ENCODE measurements around the gene H6PD. TPM values are rescaled to one million over a fixed set of nuclear protein-coding genes. Genes with fewer than 3 reads are reported as not detected.

H6PD gene
- total and polyA plus RNA-seq, 4 donors, result 28.9 to 134 (median 56.8) TPM

DNA sequence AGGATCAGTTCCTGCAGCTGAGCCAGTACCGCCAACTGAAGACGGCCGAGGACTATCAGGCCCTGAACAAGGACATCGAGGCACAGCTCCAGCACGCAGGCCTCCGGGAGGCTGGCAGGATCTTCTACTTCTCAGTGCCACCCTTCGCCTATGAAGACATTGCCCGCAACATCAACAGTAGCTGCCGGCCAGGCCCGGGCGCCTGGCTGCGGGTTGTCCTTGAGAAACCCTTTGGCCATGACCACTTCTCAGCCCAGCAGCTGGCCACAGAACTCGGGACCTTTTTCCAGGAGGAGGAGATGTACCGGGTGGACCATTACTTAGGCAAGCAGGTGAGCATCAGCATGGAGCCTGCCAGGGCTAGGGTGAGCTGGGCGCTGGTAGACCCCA lies 10.7 kb downstream of the H6PD start:
- Histone ChIP-seq H3K9ac (ENCODE audit: low read depth in 1 of 2, low read length in 2 of 2) (no peak overlapping the region), H3K36me3 (ENCODE audit: control insufficient read depth in 4 of 4, insufficient read depth in 3 of 4, low read depth in 1 of 4, low read length in 3 of 4) (peaks cover 4 to 29% (median 20%) of the 10 kb centered on the region in 4 donors), H3K27me3 (ENCODE audit: control insufficient read depth in 4 of 4, insufficient read depth in 4 of 4, low read length in 3 of 4) (no peaks in the 10 kb centered on the region), H3K4me1 (ENCODE audit: control insufficient read depth in 4 of 4, insufficient read depth in 4 of 4, low read length in 3 of 4) (peaks cover 33 to 76% (median 68%) of the 10 kb centered on the region in 4 donors), H3K27ac (ENCODE audit: low read depth in 1 of 2, low read length in 2 of 2) (no peak overlapping the region), H3K4me3 (ENCODE audit: low read depth in 1 of 3, low read length in 3 of 3) (no peak overlapping the region), H3K9me3 (ENCODE audit: control insufficient read depth in 4 of 4, low read length in 3 of 4) (no peaks in the 10 kb centered on the region)
- DNase-seq (ENCODE audit: low spot score), result no peak
- WGBS, result 69% methylated on average over 15 of the region's 15 CpGs
- TF ChIP-seq YY1 (IDR thresholded peaks at IDR 0.05) (no peak), TAF1 (conservative IDR thresholded peaks at IDR 0.05) (no peak), EGR1 (IDR thresholded peaks at IDR 0.05; ENCODE audit: low read depth in 2 of 2) (no peak), RAD21 (IDR thresholded peaks at IDR 0.05) (no peak), HNF4A (conservative IDR thresholded peaks at IDR 0.05) (no peak), FOXA2 (IDR thresholded peaks at IDR 0.05) (no peak), NR2F2 (IDR thresholded peaks at IDR 0.05) (no peak), HNF4G (IDR thresholded peaks at IDR 0.05) (no peak), RXRA (IDR thresholded peaks at IDR 0.05) (no peak), SP1 (IDR thresholded peaks at IDR 0.05) (no peak), FOXA1 (IDR thresholded peaks at IDR 0.05) (no peak)
- TF ChIP-seq, protein P1, sequence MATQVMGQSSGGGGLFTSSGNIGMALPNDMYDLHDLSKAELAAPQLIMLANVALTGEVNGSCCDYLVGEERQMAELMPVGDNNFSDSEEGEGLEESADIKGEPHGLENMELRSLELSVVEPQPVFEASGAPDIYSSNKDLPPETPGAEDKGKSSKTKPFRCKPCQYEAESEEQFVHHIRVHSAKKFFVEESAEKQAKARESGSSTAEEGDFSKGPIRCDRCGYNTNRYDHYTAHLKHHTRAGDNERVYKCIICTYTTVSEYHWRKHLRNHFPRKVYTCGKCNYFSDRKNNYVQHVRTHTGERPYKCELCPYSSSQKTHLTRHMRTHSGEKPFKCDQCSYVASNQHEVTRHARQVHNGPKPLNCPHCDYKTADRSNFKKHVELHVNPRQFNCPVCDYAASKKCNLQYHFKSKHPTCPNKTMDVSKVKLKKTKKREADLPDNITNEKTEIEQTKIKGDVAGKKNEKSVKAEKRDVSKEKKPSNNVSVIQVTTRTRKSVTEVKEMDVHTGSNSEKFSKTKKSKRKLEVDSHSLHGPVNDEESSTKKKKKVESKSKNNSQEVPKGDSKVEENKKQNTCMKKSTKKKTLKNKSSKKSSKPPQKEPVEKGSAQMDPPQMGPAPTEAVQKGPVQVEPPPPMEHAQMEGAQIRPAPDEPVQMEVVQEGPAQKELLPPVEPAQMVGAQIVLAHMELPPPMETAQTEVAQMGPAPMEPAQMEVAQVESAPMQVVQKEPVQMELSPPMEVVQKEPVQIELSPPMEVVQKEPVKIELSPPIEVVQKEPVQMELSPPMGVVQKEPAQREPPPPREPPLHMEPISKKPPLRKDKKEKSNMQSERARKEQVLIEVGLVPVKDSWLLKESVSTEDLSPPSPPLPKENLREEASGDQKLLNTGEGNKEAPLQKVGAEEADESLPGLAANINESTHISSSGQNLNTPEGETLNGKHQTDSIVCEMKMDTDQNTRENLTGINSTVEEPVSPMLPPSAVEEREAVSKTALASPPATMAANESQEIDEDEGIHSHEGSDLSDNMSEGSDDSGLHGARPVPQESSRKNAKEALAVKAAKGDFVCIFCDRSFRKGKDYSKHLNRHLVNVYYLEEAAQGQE (IDR thresholded peaks at IDR 0.05), result no peak
- TF ChIP-seq, protein P2, sequence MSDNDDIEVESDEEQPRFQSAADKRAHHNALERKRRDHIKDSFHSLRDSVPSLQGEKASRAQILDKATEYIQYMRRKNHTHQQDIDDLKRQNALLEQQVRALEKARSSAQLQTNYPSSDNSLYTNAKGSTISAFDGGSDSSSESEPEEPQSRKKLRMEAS (IDR thresholded peaks at IDR 0.05), result no peak
- TF ChIP-seq, protein P3, sequence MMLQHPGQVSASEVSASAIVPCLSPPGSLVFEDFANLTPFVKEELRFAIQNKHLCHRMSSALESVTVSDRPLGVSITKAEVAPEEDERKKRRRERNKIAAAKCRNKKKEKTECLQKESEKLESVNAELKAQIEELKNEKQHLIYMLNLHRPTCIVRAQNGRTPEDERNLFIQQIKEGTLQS (IDR thresholded peaks at IDR 0.05), result no peak
- TF ChIP-seq, protein P4, sequence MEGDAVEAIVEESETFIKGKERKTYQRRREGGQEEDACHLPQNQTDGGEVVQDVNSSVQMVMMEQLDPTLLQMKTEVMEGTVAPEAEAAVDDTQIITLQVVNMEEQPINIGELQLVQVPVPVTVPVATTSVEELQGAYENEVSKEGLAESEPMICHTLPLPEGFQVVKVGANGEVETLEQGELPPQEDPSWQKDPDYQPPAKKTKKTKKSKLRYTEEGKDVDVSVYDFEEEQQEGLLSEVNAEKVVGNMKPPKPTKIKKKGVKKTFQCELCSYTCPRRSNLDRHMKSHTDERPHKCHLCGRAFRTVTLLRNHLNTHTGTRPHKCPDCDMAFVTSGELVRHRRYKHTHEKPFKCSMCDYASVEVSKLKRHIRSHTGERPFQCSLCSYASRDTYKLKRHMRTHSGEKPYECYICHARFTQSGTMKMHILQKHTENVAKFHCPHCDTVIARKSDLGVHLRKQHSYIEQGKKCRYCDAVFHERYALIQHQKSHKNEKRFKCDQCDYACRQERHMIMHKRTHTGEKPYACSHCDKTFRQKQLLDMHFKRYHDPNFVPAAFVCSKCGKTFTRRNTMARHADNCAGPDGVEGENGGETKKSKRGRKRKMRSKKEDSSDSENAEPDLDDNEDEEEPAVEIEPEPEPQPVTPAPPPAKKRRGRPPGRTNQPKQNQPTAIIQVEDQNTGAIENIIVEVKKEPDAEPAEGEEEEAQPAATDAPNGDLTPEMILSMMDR (IDR thresholded peaks at IDR 0.05; ENCODE audit: low read depth, low read length, missing input control), result no peak
- TF ChIP-seq, protein P5, sequence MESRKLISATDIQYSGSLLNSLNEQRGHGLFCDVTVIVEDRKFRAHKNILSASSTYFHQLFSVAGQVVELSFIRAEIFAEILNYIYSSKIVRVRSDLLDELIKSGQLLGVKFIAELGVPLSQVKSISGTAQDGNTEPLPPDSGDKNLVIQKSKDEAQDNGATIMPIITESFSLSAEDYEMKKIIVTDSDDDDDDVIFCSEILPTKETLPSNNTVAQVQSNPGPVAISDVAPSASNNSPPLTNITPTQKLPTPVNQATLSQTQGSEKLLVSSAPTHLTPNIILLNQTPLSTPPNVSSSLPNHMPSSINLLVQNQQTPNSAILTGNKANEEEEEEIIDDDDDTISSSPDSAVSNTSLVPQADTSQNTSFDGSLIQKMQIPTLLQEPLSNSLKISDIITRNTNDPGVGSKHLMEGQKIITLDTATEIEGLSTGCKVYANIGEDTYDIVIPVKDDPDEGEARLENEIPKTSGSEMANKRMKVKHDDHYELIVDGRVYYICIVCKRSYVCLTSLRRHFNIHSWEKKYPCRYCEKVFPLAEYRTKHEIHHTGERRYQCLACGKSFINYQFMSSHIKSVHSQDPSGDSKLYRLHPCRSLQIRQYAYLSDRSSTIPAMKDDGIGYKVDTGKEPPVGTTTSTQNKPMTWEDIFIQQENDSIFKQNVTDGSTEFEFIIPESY (IDR thresholded peaks at IDR 0.05), result no peak

DNA sequence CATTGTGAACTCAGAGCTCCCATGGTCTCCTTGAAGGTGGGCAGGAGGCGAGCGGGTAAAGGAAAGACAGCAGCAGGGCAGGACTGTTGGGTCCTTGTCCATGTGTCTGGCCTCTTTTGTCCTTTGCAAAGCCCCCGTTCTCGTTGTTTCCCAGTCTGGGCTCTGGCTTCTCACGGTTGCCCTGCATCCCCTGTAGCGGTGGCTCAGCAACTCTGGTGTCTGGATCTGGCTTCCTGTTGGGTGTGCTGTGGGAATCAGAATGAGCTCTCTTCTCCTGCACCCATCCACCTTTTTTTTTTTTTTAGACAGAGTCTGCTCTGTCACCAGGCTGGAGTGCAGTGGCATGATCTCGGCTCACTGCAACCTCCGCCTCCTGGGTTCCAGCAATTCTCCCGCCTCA lies 11.1 kb downstream of the H6PD start:
- Histone ChIP-seq H3K27ac (ENCODE audit: low read depth in 1 of 2, low read length in 2 of 2) (no peak overlapping the region), H3K36me3 (ENCODE audit: control insufficient read depth in 4 of 4, insufficient read depth in 3 of 4, low read depth in 1 of 4, low read length in 3 of 4) (peaks cover 4 to 29% (median 20%) of the 10 kb centered on the region in 4 donors), H3K9me3 (ENCODE audit: control insufficient read depth in 4 of 4, low read length in 3 of 4) (no peaks in the 10 kb centered on the region), H3K4me3 (ENCODE audit: low read depth in 1 of 3, low read length in 3 of 3) (no peak overlapping the region), H3K27me3 (ENCODE audit: control insufficient read depth in 4 of 4, insufficient read depth in 4 of 4, low read length in 3 of 4) (no peaks in the 10 kb centered on the region), H3K9ac (ENCODE audit: low read depth in 1 of 2, low read length in 2 of 2) (no peak overlapping the region), H3K4me1 (ENCODE audit: control insufficient read depth in 4 of 4, insufficient read depth in 4 of 4, low read length in 3 of 4) (peaks cover 33 to 78% (median 72%) of the 10 kb centered on the region in 4 donors)
- WGBS, result 90% methylated on average over 9 of the region's 9 CpGs
- DNase-seq (ENCODE audit: low spot score), result no peak
- TF ChIP-seq RAD21 (IDR thresholded peaks at IDR 0.05) (no peak), JUND (IDR thresholded peaks at IDR 0.05) (no peak), FOXA1 (IDR thresholded peaks at IDR 0.05) (no peak), RXRA (IDR thresholded peaks at IDR 0.05) (no peak), GABPA (IDR thresholded peaks at IDR 0.05 in 1 of 2, conservative IDR thresholded peaks at IDR 0.05 in 1 of 2) (no peak), TAF1 (conservative IDR thresholded peaks at IDR 0.05) (no peak), SP1 (IDR thresholded peaks at IDR 0.05) (no peak), FOXA2 (IDR thresholded peaks at IDR 0.05) (no peak)
- TF ChIP-seq, protein P5 (IDR thresholded peaks at IDR 0.05), result no peak
- TF ChIP-seq, protein P1 (IDR thresholded peaks at IDR 0.05), result no peak
- TF ChIP-seq, protein P2 (IDR thresholded peaks at IDR 0.05), result no peak

Data from liver (tissue), 9 donors.